IPS-NIHi11 (cell line): ENCODE data around the gene MARCHF11.

Experiments used
- DNase-seq: peaks from one replicate; pipeline ENCODE4 v3.0.0; 2012; ENCODE audit warnings: mixed read lengths, low spot score

The MARCHF11 gene

GRCh38 chr5:16131878-16132277 is 47.7 kb downstream of the MARCHF11 start:
- no peak for DNase-seq

- no peak for DNase-seq
These were observed 50.6 kb downstream of the MARCHF11 start for GRCh38 chr5:16128944-16129343.

GRCh38 chr5:16127865-16128544 is 51.6 kb downstream of the MARCHF11 start:
- DNase-seq, result no peak

DNA sequence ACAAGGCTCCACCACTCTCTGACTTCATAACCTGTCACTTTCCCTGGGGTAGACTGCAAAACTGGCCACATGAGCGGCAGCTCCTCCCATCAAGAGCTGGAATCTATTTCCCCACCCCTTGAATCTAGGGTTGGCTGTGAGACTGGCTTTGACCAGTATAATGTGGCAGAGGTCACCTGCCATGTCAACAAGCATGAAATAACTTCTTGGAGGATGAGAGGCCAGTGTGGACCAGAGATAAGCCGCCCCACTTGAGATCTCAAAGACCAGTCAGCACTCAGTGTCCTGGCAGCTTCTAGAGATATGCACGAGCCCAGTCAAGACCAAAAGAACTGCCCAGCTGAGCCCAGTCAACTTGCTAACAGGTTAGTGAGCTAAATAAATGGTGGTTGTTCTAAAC is 59.0 kb downstream of the MARCHF11 start:
- DNase-seq, result no peak

GRCh38 chr5:16119790-16120189 is 59.8 kb downstream of the MARCHF11 start:
- no peak for DNase-seq

- DNase-seq, result no peak
These were observed 64.5 kb downstream of the MARCHF11 start for GRCh38 chr5:16115140-16115539.

DNA sequence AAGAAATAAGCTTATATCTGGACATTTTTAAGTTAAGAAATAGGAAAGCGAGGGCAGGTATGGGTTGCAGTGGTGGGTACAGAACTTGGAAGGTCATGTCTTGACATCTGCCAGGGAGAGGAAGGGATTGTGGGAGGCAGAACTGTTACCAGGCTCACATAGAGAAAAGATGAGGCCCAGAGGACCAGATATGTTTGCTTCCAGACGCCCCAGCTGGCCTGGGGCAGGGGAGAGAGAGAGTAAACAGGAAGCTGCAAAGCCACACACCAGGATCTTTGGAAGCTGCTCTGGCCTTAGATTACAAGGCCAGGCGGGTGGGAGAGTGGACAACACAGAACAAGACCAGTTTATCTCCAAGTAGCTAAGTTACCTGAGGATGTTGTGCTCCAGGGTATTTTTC is 71.2 kb downstream of the MARCHF11 start:
- no peak for DNase-seq

GRCh38 chr5:16104961-16105360 is 74.6 kb downstream of the MARCHF11 start:
- no peak for DNase-seq

DNA sequence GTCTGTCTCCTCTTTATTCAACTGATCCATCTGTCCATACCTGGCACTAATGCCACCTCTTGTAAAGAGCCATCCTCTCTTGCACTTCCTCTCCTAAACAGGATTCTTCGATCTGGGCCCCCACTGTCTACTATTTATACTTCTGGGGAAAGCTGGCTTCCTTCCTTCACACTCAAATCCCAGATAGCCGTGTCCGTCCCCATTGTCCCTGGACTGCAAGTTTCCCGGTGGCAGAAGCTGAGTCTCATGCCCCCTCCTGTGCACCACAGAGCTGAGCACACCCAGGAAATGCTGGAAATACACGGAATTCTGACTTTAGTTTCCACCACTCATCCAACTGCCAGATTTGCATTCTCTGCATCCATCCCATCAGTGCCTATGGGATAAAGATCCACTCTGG is 84.0 kb downstream of the MARCHF11 start:
- DNase-seq, result no peak

GRCh38 chr5:16090270-16090669 is 89.3 kb downstream of the MARCHF11 start:
- no peak for DNase-seq

GRCh38 chr5:16082982-16083381 is 96.6 kb downstream of the MARCHF11 start:
- DNase-seq, result no peak

DNA sequence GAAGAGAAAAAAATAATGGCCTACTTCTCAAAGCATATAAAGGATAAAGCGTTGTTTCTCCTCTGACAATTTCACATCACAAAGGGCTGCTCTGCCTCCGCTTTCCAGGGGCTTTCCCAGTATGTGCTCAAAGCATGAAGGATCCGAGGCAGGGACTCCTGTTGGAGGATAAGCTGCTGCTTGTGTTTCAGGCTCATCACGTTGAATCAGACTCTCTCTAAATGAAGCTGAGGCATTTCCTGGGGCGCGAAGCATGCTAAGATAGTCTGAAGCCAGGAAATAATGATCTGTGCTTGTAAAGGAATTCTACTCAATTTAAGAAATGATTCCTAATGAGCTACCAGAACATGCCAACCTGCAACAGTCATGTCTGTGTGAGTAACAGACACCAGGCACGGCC is 97.5 kb downstream of the MARCHF11 start:
- DNase-seq, result peak; percentile 20

DNA sequence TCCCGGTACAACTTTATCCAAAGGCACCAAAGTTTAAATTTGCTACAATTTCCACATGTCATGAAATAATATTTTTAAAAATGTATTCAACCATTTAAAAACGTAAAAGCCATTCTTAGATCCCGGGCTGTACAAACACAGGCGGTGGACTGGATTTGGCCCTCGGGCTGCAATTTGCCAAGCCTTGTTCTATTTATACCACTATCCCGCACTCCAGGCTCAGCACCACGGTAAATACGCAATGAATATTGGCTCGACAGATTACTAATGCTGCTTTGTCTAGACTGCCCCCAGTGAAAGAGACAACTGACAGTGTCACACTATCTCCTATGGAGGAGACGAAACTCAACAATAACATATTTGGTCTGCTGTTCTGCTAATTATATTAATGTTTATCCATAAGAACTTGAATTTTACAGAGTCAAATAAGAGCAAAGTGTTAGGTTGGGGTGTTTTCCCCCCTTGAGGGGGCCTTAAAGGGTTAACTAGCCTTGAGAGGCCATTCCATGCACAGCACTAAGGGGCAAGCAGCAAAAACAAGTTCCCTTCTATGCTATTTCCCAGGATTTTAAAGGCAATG is 98.1 kb downstream of the MARCHF11 start:
- DNase-seq, result no peak

DNA sequence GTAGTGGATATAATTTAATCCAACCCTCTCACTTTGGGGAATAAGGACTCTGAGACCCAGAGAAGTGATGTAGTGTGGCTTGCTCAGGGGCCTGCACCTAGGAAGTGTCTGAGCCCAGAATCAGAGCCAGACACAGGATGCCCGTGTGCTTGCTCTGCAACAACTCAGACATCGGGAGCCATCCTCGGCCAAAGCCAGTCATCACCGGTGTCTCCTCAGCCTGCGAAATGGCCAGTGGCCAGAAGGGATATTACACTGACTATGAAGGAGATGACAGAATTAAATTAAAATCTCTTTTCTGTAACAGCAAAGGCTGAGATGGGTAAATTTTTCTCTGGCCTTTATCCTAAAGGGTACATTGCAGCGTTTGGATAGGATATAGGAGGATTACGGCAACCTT is 102.9 kb downstream of the MARCHF11 start:
- DNase-seq, result no peak

DNA sequence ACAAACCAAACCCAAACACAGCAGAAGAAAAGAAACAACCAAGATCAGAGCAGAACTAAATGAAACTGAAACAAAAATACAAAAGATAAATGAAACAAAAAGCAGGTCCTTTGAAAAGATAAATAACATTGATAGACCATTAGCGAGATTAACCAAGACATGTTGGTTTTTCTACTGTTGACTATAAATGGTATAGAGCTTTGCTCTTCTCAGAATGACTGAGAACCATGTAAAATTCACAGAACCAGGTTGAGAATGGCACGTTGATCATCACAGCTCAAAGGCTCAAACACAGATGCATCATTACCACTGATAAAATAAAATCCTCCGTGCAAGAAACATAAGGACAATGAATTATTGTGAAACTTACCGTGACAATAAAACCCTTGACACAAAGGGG is 105.2 kb downstream of the MARCHF11 start:
- no peak for DNase-seq

GRCh38 chr5:16072616-16073015 is 107.0 kb downstream of the MARCHF11 start:
- no peak for DNase-seq

DNA sequence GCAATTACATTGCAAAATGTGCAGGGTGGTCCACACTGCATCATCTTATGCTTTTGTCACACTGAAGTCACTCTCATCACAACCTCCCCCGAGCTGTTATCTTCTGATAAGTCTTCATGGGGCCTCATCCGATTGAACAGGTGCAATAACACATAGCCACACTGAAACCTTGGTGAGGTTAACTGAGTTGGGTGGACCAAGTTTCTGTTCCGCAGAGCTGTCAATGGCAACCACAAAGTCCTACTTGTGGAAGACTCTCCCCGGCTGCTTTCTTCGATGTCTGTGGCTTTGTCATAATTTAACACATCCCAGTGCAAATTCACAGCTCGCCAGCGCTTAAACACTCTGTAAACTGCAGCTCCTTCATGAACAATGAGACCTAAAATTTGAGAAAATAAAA is 112.2 kb downstream of the MARCHF11 start:
- DNase-seq, result no peak

GRCh38 chr5:16066810-16067209 is 112.8 kb downstream of the MARCHF11 start:
- no peak for DNase-seq

GRCh38 chr5:16066320-16066719 is 113.3 kb downstream of the MARCHF11 start:
- no peak for DNase-seq

DNA sequence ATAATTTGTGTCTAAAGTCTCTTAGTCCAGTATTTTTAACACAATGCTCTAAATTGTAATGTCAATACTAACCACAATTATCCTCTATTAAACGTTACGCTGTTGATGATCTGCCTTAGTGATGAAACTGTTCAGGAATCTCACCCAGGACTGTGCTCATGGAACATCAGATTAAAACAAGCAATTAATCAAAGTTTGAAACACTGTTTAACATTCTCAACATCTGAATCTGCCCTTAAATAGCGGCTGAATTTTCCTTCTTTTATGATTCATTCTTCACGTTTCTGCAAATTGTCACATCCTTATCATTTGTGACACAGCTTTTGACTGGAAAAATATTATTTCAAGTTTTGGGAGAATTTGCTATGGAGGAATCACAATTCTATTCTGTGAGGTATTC is 113.8 kb downstream of the MARCHF11 start:
- no peak for DNase-seq

GRCh38 chr5:16064135-16064893 is 115.3 kb downstream of the MARCHF11 start:
- no peak for DNase-seq

- DNase-seq, result no peak
These were observed 118.4 kb downstream of the MARCHF11 start for GRCh38 chr5:16061163-16061562.

GRCh38 chr5:16057277-16057676 is 122.3 kb downstream of the MARCHF11 start:
- no peak for DNase-seq
